ENCODE data around the gene COG8.

COG8 gene

DNA sequence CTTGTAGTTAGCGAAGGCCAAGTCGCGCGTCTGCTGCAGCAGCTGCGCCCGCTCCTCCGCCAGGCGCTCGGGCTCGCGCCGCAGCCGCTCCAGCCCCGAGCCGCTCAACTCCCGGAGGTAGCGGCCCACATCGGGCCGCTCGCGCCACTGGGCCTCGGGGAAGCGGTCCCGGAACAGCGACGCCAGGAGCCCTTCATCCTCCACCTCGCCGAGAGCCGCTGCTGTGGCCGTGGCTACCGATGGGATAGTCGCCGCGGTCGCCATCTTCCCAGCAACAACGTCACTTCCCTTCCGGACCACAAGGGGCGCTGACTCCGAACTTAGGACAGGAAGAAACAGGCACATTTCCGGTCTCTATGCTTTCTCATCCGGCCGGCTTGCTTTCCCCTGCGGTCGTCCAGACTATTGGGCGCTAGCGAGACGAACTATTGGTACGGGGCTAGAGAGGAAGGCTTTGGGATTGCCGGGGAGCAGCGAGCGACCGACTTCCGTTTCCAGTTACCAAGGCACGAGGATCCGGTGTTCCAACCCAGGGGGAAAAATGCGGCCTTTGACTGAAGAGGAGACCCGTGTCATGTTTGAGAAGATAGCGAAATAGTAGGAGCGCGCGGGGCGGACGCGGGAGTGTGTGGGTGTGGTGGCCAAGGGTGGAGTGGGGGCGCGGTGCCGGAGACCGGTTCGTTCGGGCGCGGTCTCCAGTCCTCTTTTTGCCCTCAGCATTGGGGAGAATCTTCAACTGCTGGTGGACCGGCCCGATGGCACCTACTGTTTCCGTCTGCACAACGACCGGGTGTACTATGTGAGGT is at the start of gene COG8, which contains the start of gene NIP7:
Gene COG8 (minus strand): TSS at position 276 of the 806 bp plus-strand sequence. CDS start 12 bp downstream, at position 264.
Gene NIP7 (plus strand): TSS at position 484 of the 806 bp plus-strand sequence. CDS start 58 bp downstream, at position 542.
- TF ChIP-seq CTCF (IDR thresholded peaks at IDR 0.05; ENCODE audit: insufficient read depth, missing control alignments), result peak; percentile 78
- FAIRE-seq (no peak), DNase-seq (ENCODE audit: insufficient read length, low spot score) (peak; percentile 45)

DNA sequence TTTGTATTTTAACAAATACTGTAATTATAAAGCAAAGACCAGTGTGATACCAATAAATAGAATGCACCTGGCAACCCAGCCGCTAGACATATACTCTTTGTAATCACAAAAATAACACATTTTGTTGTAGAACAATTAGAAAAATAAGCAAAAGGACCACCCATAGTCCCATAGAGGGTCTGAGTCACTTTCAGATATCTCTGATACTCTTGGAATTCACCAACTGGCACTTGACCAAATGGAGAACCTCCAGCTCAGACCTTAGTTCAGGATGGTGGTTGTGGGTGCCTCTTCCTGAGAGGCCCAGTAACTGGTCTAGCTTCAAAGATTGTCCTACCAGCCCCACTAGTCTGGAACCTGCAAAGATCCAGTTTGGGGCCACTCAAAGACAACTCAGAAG is 47.2 kb upstream of the COG8 start:
- no peak for FAIRE-seq
- TF ChIP-seq CTCF (IDR thresholded peaks at IDR 0.05; ENCODE audit: insufficient read depth, missing control alignments), result no peak
- DNase-seq (ENCODE audit: insufficient read length, low spot score), result no peak

DNA sequence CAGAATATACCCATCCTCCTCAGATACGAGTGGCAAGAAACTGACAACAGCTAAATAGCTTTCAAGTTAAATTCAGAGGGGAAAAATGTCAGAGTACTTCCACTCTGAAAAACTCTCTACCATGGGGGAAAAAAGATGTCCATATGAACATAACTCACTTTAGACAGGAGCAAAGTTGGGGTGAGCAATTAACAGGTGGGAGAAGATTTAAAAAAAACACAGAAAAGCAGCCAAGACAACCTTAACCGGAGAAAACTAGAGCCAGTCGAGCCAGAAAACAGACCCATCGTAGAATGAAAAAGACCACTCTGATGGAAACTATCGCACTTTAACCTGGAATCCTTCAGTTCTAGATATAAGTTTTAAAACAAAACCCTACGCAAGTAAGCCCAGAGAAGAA is 45.6 kb upstream of the COG8 start:
- TF ChIP-seq CTCF (IDR thresholded peaks at IDR 0.05; ENCODE audit: insufficient read depth, missing control alignments), result no peak
- no peak for DNase-seq (ENCODE audit: insufficient read length, low spot score)
- FAIRE-seq, result no peak

DNA sequence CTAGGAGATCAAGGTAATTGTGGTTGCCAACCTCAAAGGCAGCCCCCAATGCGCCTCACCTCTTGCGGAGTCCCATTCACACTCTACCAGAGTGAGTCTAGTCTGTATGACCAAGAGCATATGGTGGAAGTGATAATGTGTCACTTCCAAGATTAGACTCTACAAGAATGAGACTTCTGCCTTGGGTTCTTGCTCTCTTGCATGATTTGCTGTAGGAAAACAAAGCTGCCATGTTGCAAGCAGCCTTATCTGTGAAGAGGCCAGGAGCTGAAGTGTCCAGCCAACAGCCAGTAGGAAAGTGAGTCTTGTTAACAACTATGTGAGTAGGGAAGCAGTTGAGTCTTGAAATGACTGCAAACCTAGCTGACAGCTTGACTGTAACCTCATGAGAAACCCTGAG is 43.1 kb upstream of the COG8 start:
- TF ChIP-seq CTCF (IDR thresholded peaks at IDR 0.05; ENCODE audit: insufficient read depth, missing control alignments), result no peak
- no peak for DNase-seq (ENCODE audit: insufficient read length, low spot score)
- FAIRE-seq, result no peak

- TF ChIP-seq CTCF (IDR thresholded peaks at IDR 0.05; ENCODE audit: insufficient read depth, missing control alignments), result no peak
- no peak for FAIRE-seq
- DNase-seq (ENCODE audit: insufficient read length, low spot score), result no peak
Measured at GRCh38 chr16:69381231-69381630, 41.9 kb upstream of the COG8 start.

GRCh38 chr16:69378760-69379159 is 39.4 kb upstream of the COG8 start:
- FAIRE-seq, result no peak
- DNase-seq (ENCODE audit: insufficient read length, low spot score), result no peak
- no peak for TF ChIP-seq CTCF (IDR thresholded peaks at IDR 0.05; ENCODE audit: insufficient read depth, missing control alignments)

- DNase-seq (ENCODE audit: insufficient read length, low spot score) (no peak), FAIRE-seq (no peak)
- TF ChIP-seq CTCF (IDR thresholded peaks at IDR 0.05; ENCODE audit: insufficient read depth, missing control alignments), result no peak
Measured at GRCh38 chr16:69378036-69378435, 38.7 kb upstream of the COG8 start.
